NOMO-1 treated with DMSO at 0.1 percent for 48 hours (cell line): ENCODE measurements around the gene AKAP4.

Experiments
- DNase-seq: peaks from one replicate; lab custom pipeline; 2025; ENCODE audit not compliant: unreplicated experiment; lab: John Stamatoyannopoulos, UW

AKAP4 gene

GRCh38 chrX:50200907-50201306 is at the start of gene AKAP4:
Gene AKAP4 (minus strand): TSS chrX:50201007. CDS start chrX:50200889, 118 bp downstream.
- DNase-seq, result no peak

- peak; percentile 31 for DNase-seq
Observed at GRCh38 chrX:50211510-50211909, 10.7 kb upstream of the AKAP4 start.

GRCh38 chrX:50206753-50207152 is 5.9 kb upstream of the AKAP4 start:
- DNase-seq, result no peak

- peak; percentile 71 for DNase-seq
Observed at GRCh38 chrX:50204364-50204899, 3.6 kb upstream of the AKAP4 start, which contains the start of gene CCNB3. Gene CCNB3 (plus strand): TSS chrX:50204765. CDS start chrX:50285164, 80,399 bp downstream.

DNA sequence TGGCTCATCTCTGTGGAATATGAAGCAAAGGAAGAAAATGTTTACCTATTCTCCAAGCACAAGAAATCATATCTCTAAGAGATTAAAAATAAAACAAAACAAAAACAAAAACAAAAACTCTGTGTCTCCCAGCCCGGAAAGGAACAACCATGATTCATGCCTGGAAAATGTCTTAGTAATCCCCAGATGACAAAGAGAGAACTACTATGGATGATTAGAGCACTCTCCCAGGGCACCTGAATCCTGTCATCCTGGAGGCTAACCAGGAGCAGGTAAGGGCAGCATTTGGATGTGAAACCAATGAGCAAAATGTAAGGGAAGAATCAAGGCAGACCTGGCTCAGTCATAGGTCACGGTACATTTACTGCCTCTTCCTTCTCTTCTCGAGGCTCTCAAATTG is 1.7 kb upstream of the AKAP4 start:
- no peak for DNase-seq

GRCh38 chrX:50198348-50198747 is 2.5 kb downstream of the AKAP4 start:
- DNase-seq, result no peak

DNA sequence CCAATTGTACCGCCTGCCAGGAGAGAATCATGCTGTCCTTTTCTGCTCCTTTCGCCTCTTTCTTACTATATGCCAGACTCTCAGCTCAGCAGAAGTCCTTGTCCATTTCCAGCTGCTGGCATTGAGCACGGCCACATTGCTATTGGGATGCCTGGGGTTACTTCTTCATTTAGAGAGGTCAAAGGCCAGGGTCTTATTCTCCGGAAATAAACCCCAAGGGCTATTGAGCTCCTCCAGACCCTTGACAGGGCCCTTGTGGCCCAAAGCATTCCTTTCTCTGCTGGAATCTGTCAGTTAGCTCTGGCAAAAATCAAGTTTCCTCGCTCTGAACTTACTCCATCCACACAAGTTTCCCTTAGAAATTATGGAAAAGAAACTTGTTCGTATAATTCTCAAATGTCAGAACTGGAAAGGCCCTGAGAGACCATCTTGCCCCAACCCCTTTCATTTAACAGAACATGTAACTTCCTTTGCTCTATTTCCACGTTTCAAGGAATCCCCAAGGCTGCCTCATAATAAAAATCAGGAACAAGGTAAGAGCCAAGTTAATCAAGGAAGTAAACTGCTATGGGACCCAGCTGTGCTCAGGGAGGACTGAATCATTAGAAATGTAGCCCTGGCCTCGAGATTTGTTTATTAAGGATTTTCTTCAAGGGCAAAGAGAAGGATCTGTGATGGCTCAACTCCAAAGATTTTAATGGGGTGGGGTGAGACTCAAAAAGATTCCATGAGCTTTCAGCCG is 11.8 kb downstream of the AKAP4 start:
- DNase-seq, result no peak

GRCh38 chrX:50183891-50184290 is 16.9 kb downstream of the AKAP4 start:
- DNase-seq, result no peak

DNA sequence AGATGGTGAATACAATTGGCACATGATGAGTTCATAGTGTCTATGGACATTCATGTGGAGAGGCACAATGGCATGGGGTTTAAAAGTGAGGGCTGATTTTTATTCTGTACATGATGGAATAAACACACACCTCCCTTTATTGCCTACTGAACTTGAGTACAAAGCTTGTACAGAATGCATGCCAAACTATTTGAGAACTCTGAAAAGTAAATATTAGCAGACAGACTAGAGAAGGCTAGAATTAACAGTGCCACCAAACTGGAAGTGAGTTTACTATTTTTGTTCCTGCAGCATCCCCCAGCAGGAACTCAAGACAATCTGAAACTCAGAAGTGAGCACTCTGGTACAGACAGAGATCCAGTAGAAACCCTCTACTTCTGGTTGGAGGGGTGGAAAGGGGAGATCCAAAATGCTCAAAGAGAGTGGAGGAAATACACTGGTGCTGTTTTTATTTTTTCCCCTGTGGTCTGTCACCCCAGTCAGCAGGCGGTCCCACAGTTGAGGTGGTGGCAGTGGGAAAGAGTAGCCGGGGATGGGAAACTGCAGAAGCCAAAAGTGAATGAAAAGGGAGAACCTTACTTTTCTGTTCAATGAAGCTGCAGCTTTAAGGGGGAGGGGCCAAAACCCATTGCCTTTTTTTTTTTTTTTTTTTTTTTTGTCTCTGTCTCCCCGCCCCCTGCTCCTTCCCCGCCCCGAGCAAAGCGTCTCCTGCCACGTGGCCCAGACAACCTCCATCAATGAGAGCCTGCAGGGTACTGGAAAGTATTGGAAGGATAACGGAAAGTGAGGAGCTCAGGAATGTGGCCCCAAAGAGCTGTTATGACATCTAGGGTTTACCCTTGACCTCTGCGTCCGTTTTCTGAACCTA is 20.5 kb downstream of the AKAP4 start:
- no peak for DNase-seq

DNA sequence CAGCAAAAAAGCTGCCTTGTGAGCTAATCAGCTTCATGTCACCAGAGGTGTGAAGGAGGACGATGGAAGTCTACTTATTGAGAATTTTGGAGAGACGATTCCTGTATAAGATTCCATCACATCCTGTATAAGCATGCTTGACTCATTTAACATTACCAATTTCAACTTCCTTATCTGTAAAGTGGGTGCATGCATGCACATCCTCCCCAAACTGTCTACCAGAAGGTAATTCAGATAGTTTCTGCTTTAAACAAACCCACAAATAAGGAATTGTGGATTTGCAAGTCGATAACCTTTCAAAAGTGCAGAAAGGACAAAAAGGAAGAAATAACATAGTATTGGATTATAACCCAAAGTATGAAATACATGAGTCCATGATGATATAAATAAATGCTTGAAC is 31.1 kb downstream of the AKAP4 start:
- no peak for DNase-seq

DNA sequence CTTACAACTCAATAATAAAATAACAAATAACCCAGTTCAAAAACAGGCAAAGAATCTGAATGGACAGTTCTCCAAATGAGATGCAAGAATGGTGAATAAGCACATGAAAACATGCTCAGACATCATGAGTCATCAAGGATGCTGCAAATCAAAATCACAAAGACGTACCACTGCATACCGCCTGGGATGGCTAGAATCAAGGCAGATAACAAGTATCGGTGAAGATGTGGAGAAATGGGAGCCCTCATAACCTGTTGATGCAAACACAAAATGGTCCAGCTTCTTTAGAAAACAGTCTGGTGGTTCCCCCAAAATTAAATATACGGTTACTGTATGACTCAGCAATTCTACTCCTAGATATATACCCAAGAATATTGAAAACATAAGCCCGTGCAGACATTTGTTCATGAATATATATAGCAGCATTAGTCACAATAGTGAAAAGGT is 32.5 kb downstream of the AKAP4 start:
- no peak for DNase-seq

DNA sequence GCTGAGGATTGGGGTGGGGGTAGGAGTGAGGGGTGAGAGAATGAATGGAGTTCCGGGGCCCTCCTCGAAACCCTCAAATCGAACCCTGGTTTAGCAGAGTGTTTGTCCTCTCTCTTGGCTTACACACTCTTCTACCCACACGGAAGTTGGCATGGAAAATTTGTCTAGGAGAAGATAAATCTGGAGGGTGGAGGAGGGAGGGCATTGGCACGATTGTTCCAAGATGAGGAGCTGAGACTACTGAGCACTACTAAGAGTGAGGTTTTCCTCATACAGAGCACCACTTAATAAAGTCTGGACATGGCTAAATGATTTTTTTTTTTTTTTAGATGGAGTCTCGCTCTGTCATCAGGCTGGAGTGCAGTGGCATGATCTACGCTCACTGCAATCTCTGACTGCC is 33.4 kb downstream of the AKAP4 start:
- no peak for DNase-seq

DNA sequence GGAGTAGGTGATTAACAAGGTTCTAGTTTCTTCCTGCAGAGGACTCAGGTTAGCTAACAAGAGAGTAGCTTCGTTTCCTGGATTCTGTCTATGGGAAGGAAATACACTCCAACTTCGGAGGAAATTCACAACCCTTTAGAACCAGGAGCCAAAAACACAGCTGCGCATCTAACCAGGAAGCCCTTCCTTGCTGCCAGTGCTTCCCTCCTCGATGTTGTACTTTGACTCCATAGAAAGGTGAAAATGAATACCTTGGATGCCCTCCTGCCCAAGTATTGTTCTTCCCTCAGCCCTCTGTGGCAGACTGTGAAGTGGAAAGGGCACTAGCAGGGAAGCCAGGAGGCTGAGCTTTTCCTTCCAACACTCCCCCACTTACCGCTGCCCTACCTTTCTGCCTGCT is 35.1 kb downstream of the AKAP4 start:
- DNase-seq, result no peak

DNA sequence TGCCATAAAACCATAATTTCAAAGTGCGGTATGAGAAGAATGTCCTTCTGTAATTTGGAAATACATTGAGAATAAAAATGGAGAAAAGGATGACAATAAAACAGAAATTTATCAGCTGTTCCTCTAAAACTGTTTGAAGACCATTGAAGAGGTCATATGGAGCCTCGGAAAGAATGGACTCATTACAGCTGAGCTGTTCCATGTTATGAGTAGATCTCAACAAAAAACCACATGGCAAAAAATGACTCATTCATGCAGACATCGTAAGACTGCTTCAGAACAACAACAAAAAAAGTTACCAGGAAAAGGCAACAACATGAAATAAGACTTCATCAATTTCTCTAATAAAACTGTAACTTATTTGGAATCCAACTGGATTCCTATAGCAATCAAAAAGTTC is 39.7 kb downstream of the AKAP4 start:
- no peak for DNase-seq

- no peak for DNase-seq
Observed at GRCh38 chrX:50158593-50158992, 42.2 kb downstream of the AKAP4 start.

- no peak for DNase-seq
Observed at GRCh38 chrX:50157545-50158135, 43.2 kb downstream of the AKAP4 start.

DNA sequence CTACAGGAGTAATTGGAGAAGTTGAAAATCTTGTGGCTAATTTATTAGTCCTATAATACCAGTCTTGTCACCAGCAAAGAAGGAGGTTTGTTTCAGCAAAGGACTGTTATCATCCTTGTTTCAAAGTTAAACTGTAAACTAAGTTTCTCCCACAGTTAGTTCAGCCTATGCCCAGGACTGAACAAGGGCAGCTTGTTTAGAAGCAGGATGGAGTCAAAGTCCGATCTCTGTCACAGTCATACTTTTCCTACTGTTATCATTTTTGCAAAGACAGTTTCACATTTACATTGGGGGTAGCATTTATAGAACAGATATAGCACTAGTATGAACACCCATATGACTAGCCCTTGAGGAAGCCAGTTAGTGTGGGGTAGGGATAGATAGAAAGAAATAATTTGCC is 46.4 kb downstream of the AKAP4 start:
- no peak for DNase-seq

DNA sequence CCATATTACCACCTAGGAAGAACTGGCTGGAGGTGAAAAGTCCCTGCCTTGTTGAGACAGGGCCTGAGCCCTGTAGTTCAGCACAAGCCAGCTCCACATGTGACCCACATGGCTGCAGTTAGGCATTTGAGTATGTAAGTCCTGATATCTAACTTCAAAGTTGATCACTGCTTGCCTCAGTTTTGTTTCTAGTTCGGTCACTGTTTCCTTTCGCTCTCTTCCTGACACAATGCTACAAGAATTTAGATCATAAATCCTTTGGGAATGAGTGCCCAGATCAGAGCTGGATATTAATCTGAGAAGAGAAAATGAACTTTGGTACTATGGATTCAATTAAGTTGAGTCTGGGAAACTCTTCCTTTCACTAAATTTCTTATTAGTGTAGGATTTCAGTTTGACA is 48.4 kb downstream of the AKAP4 start:
- DNase-seq, result no peak

DNA sequence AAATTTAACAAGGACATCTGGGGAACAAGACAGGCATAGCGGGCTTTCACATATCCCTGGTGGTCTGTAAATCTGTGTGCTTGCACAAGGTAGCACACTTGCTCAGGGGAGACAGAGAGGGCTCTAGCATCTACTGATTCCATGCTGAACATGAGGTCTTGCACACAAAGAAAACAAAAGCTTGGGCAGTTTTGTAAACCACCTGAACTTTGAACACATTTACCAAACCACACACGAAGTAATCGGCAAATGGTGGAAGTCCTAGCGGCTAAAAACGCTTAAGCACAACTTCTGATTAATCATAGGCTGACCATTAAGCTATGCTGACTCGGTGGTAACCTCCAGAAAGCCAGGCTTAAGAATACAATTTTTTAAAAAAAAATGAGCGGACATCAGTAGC is 52.8 kb downstream of the AKAP4 start:
- DNase-seq, result no peak
